Activated CD8-positive, alpha-beta memory T cell treated with anti-CD3 and anti-CD28 coated beads, Interleukin-2, amount 50 U/mL, for 4 hours (primary cell): ENCODE measurements around the gene RPH3AL.

Experiments
- DNase-seq: peaks from one replicate; pipeline ENCODE4 v3.0.0-alpha.2; 2020

Gene RPH3AL

DNA sequence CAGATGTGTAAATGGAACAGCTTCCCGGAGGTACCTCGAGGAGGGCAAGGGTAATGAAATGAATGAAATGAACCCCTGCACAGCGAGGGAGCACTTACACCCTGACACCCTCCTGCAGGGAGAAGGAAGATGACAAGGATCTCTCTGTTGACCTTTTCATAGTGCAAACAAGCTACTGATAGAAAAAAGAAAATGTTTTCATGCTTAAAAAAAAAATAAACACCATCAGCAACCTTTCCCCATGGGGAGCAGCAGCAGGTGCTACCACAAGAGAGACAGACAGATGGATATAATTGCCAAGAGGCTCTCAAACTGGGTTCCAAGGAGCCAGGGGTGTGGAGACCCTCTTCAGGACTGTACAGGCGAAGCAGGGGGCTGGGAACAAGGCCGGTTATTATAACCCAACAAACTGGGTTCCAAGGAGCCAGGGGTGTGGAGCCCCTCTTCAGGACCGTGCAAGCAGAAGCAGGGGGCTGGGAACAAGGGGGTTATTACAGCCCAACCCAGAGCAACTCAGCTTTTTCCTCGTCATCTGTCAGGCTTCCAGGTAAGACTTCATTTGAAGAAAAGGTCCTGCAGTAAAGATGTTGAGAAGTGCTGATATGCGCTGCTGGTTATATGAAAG lies 718 bp upstream of the RPH3AL start:
- DNase-seq = no peak

DNA sequence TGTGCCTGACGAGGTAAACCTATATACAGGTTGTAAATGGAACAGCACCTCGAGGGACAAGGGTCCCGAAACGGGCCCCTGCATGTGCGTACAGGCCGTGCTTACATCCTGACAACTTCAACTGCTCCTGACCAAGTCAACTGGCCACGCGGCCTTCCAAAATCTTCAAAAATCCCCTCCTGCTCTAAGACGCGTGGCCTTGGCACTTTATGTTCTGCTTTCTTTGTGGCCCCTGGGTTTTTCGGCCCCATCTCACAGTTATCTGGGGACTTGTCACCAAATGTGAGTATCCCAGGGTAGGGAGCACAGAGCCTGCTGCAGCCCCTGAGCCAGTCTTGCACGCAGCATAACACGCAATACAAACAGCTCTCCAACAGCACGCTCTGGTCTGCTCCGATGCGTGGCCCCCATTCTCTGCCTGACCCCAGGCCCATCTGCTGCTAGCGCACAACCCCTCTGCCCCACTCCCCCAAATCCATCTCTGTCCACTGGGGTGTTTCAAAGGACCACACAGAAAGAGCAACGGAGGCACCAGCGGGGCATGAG lies 659 bp downstream of the RPH3AL start:
- DNase-seq = no peak

DNA sequence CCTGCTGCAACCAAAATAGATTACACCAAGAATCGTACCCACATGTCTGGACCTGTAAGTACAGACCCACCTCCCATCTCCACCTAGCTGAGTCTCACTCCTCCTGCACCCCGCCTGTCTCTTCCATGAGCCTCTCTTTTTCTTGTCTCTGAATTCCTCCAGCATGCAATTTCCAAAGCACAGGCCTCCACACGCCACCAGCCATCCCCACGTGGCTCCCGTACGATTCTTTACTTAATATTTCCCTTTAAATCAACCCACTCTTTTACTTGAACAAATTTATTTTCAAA lies 1.2 kb downstream of the RPH3AL start:
- no peak for DNase-seq

DNA sequence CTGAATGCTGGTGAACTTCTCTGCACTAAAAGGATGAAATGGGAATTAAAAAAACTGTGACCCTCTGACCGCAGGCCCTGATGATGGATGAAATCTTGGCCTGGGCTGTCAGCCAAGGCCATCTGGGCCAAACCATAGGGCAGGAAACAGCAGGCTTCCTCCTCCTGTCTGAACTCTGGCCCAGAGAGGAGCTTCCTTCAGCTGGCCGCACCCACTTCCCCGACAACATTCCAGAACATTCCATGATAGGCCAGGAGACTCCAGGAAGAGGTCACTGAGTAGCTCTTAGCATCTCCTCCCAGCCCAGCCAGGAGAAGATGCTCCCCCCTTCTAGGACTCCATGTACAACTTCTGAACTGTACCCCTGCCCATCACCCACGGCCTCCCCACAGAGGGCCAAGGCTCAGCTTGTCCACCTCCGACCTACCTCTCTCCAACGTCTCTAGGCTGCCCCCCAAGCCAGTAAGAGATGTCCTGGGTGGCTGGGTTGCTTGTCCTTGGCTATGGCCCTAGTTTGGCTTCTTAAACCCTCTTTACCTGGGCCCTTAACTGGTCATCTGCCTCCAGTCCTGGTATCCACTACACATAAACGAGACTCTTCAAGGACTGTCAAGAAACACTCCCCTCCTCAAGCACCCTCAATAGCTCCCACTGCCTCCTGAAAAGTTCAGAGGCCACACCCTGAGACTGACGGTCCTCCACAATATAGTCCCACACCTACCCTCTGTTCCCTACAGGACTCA lies 1.7 kb downstream of the RPH3AL start:
- DNase-seq = no peak

DNA sequence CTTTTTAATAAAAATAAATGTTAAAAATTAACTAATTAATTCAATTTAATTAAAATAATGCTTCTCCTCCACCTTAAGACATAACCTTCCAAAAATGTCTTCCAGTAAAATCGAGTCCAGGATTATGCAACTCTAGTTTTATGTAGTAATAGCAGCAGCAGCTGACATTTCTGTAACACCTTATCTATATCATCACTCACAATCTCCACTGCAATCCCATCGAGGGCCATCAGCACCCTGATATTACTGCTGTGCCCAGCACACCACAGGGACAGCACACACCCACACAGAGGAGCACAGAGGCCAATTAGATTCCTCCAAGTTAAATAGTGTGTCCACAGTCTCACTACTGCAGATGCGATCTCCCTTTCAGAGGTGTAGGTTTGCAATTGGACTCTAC lies 2.9 kb downstream of the RPH3AL start:
- no peak for DNase-seq

DNA sequence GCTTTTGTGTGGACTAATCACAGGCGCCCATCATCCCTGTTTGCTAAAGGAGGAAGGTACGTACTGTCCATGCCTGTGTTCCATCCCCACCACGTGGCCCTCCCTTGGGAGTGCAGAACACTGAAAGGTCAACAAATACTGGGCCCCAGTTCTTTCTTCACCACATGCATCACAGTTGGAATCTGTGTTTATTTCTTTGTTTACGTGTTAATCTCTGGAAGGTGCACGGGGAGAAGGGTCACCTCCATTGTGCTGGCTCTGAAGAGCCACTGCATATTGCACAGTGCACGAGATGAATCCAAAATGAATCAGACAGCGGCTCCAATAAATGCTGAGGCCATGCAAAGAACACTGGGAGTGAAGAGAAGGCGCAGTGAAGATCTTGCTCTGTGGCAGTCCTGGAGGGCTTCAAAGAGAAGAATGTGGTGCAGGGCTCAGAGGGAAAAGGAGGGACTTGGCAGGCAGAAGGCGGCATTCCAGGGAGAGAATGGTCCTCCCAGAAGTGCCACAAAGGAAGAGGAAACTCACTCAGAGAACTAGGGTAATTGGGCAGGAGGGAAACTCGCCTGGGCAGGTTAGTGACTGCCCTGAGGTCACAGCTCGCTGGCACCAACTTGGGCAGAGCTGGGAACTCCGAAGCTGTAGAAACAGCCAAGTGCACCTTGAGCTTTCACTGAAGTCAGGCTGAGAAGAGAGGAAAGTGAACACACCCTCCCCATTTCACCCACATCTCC lies 3.7 kb downstream of the RPH3AL start:
- DNase-seq = no peak

DNA sequence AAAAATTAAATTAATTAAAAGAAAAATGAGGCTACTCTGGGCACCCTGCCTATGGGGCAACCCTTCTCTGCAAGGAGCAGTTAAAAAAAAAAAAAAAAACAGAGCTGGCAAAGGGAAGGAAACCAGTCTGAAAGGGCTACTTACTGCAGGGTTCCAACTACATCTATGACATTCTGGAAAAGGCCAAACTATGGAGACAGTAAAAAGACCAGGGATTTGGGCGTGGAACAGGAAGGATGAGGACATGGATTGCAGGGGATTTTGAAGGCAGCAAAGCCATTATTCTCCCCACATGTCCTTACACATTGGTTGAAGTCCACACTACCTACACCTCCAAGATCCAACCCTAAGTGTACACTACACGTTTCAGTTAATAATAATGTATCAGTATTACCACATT lies 4.6 kb downstream of the RPH3AL start:
- DNase-seq = no peak

DNA sequence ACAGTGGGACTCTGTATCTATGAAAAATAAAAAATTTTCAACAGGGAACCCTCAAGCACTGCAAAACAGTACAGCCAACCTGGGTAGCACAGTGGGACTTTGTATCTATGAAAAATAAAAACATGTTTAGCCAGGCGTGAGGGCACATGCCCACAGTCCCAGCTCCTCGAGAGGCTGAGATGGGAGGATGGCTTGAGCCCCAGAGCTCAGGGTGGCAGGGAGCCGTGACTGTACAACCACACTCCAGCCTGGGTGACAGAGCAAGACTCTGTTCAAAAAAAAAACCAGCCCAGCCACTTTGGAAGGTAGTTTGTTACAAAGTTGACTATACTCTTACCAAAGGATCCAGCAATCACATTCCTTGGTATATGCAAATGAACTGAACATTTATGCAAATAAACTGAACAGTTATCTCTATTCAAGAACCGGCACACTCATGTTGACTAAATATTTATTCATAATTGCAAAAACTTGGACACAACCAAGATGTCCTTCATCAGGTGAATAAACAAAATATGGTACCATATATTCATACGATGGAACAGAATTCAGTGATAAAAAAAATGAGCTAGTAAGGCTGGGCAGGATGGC lies 5.2 kb downstream of the RPH3AL start:
- DNase-seq = no peak

DNA sequence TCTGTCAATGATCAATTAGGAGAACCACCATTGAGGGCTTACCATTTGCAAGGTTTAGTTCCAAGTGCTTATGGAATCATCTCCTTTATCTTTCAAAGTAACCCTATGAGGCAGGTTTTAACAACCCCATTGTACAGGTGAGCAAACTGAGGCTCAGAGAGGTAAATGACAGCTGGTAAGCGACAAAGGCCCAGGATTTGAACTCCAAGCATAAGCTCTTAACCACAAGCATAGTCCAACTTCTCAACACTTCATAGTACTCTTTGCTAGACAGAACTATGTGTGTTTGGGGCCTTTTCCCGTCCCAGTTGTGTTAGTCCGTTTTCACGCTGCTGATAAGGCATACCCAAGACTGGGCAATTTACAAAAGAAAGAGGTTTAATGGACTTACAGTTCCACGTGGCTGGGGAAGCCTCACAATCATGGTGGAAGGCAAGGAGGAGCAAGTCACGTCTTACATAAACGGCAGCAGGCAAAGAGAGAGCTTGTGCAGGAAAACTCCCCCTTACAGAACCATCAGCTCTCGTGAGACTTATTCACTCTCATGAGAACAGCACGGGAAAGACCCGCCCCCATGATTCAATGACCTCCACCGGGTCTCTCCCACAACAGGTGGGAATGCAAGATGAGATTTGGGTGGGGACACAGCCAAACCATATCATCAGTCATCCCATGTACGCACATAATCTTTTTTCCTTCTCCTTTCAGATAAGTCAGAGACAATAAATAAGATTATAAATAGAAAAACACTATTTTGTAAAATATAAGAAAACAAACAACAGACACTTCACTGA lies 6.4 kb downstream of the RPH3AL start:
- DNase-seq = no peak

DNA sequence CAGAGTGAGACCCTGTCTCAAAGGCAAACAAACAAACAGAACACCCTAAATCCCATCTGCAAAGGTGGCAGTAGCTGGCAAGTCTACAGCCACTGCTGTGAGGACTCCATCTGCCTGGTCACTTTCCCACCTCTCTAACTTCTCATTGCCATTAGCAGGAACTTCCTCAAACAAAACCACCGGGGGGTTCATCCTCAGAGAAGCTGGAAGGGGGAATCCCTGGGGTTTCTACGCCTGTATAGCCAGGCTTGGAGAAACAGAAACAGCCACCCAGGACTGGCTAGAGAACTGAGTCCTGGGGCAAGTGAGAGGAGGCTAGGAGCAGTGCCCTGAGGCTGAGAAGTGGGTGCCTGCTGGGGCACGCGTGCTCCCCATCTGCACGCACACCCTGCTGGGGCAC lies 7.3 kb downstream of the RPH3AL start:
- no peak for DNase-seq

DNA sequence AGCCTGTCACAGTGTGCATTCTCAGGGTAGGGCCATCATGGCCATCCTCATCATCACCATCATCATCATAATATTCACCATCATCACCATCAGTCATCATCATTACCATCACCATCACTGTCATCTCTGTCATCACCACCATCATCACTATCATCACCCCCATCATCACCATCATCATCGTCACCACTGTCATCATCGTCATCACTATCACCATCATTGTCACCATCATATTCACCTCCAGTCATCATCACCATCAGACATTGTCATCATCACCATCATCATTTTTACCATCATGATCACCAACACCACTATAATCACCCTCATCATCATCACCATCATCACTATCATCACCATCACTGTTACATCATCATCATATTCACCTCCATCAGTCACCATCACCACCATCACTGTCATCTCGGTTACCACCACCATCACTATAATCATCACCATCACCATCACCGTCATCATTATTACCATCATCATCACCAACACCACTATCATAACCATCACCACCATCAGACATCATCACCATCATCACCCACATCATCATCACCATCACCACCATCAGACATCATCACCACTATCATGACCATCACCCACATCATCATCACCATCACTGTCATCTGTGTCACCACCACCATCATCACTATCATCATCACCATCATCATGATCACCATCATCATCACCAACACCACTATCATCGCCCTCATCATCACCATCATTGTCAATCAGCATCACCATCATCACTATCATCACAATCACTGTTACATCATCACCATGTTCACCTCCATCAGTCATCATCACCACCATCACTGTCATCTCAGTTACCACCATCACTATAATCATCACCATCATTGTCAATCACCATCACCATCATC lies 8.5 kb downstream of the RPH3AL start:
- no peak for DNase-seq

DNA sequence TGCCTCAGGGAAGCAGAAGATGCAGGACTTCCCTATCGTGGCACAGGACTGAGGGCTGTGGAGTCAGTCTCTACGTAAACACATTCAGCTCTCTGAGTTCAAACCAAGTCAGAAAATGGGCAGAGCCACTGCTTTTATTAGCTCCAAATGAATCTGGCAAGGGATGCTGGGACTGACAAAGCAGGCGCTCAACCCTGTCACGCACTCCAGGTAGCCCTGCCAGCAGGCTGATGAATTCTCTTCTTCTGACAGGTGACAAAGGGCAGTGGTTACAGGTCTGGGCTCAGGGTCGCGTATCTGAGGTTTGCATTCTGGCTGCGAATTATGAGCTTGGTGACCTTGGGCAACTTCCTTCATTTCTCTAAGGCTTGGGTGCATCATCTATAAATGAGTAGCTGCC lies 9.4 kb downstream of the RPH3AL start:
- DNase-seq = no peak

DNA sequence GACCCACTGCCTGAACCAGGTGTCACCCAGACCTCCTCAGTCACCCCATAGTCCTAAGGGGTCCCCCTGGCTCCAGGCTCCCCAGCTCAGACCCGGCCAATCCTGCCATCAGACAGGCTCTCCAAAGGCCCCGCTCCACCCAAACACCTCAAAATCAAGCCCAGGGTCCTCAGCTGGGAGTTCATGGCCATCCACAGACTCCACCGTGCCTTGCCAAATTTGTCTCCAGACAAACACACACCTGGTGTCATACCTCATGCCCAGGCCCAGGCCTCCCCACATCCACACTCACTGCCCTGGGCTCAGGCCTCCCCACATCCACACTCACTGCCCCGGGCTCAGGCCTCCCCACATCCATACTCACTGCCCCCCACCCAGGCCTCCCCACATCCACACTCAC lies 12.5 kb downstream of the RPH3AL start:
- DNase-seq = no peak

DNA sequence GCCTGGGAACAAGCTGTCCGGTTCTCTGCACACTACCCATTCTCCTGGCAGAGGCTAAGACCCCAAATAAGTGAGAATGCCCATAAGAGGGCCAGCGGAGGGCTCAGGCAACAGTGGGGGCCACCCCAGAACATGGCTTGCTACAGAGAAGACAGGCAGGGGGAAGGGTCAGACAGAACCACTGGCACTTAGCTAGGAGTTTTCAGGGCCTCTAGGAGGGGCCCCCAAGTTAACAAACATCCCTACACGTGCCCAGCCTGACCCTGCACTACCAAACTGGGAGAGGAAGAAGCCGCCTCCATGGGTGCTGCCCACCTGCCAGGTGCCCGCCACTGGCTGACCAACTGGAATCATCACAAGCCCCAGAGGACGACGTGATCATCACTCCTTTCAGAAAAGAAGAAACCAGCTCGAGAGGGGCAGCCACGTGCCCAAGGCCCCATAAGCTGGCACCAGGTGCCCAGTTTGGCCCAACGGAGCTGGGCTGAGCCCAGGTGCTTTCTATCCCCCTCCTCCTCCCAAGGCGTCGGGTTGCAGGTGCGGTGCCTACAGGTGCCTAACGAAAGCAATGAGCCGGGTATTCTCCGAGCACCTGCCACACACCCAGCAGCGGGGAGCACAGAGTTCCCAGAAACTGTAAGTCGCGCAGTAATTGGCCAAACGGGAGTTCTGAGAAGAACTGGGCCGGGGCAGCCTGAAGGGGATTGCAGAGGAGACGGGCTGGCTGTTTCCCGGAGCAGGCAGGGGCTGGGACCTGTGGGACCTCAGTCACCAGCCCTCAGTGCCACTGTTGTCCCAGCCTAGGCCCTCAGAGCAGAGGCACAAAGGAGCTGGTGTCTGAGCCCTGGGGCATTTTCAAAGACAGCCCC lies 13.2 kb downstream of the RPH3AL start:
- DNase-seq = no peak

DNA sequence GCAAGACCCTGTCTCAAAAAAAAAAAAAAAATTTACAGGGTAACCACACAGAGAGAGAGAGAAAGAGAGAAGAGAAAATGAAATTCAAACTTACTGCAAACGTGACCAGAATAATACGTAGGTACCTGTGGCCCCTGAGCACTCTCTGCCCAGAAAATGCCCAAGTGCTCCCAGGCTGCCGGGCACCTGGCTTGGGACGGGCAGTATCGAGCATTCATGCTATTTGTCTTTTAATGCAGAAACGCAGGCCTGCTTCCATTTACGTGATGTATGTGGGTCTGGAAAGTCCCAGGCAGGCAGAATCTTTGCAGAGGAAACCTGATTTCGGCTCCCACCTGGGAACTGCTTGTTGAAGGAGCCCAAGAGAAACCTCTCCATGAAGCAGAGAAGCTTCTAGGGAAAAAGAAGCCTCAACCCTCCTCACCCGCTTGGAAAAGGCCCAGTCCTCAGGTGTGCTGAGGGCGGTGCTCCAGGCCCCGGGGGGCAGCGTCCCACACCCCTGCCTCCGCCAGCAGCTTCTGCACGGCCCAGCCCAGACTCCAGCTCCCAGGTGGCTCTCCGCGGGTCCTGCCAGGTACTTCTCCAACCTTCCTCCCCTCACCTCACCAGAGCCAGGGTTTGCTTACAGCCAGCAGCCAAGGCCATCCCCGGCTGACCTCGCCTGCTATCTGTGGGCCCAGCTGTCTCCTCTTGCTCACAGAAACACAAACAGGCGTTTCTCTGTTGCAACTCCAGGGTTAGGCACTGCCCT lies 14.0 kb downstream of the RPH3AL start:
- no peak for DNase-seq

DNA sequence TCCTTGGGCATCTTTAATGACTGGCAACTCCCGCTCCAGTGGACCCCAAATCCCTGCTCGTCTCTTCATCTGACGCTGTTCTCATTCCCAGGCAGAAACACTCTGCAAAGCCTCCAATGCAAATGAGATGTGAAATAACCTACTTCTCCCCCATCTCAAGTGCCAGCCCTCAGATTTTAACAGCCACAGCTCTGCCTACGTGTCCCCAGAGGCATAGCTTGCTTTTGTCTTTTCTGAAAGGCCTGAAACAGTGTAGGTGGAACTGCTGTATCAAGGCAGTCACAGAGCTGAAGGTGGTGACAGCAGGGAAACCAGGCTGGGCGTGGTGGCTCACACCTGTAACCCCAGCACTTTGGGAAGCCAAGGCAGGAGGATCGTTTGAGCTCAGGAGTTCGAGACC lies 14.7 kb downstream of the RPH3AL start:
- no peak for DNase-seq

DNA sequence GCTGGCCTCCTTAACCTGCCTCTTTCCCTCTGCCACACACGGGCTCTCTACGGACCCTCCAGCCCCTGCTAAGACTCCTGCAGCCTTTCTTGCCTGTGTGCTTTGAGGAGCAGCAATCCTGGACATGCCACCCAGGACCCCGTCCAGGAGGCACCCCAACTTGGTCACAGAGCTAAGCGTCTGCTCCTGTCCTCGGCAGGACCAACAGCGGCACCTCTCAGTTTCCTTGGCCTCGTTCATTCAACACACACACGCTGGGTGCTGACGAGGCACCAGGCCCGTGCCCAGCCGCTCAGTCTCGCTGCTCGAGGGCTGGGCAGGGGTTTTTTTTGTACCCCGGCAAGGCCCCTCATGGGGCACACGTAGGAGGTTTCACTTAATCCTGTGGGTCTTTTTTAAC lies 15.2 kb downstream of the RPH3AL start:
- DNase-seq = no peak

DNA sequence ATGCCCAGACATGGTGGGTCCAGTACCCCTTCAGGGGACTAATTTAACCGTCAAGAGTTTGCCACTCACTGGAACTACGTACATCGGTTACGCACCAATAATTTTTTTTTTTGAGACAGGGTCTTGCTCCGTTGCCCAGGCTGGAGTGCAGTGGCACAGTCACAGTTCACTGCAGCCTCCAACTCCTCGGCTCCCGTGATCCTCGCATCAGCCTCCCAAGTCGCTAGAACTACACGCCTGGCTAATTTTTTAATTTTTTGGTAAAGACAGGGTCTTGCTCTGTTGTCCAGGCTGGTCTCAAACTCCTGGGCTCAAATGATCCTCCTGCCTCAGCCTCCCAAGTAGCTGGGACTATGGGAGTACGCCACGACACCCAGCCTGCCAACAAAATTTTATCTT lies 15.6 kb downstream of the RPH3AL start:
- no peak for DNase-seq

DNA sequence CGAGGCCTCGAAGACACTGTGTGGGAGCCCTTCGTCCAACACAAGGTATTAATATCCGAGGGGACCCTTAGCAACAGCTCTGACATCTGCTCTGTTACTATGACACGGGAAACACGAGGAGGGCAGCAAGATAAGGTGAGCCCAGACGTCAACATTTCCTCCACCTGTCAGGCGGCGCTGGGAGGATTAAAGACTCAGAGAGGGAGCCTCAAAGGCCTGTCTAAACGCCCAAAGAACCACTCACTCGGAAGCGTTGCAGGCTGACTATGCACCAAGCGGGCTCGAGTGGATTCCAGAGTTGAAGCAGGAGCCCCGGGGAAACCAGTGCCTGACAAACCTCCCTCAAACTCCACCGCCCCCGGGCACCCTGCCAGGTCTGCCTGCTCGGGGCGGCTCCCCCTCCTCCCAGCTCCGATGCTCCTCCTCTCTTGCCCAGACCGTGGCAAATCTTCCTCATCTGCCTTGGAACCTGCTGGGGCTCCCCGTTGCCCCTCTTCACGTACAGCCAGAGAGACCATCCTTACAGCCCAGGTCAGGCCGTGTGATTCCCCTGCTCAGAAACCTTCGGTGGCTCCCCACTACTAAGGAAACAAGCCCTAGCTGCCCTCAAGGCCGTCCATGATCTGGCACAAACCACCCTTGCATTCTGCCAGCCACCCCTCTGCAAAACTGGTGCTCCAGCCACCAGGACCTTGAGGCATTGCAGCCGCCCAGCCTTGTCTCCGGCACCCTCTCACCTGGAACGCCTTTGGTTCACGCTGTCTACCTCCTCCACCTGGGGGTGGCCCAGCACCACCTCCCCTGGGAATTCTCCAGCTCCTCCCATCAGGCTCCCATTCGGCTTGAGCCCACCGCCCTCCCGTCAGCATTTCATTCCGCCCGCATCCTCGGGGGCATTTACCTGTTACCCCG lies 16.2 kb downstream of the RPH3AL start:
- DNase-seq = no peak
